NCI-H69 (cell line): ENCODE measurements around the gene ACR.
A peak's percentile ranks its signal among the peaks of the same experiment; 100 is the strongest.
"Not testable (repeated sequence)": the region's sequence is repeated elsewhere in the genome, so short reads cannot be mapped to it uniquely, and the experiment has no call there.

Source experiments
- DNase-seq: peaks from one replicate; lab custom pipeline; 2025; lab: John Stamatoyannopoulos, UW

Gene ACR

GRCh38 chr22:50732681-50733080 is 5.3 kb upstream of the ACR start:
- DNase-seq = no peak

- no peak for DNase-seq
Measured at GRCh38 chr22:50733521-50734342, 4.3 kb upstream of the ACR start.

- DNase-seq = no peak
Measured at GRCh38 chr22:50734343-50734771, 3.6 kb upstream of the ACR start.

- no peak for DNase-seq
Measured at GRCh38 chr22:50734986-50735738, 2.8 kb upstream of the ACR start.

- no peak for DNase-seq
Measured at GRCh38 chr22:50735739-50736030, 2.3 kb upstream of the ACR start.

GRCh38 chr22:50738649-50739227 is 734 bp downstream of the ACR start:
- DNase-seq = no peak

GRCh38 chr22:50739279-50739691 is 1.3 kb downstream of the ACR start:
- DNase-seq = no peak

GRCh38 chr22:50739894-50740293 is 1.9 kb downstream of the ACR start:
- peak; percentile 67 for DNase-seq

- not testable (repeated sequence) for DNase-seq
Measured at GRCh38 chr22:50740714-50741113, 2.7 kb downstream of the ACR start.

- not testable (repeated sequence) for DNase-seq
Measured at GRCh38 chr22:50744424-50744823, 6.4 kb downstream of the ACR start.

GRCh38 chr22:50747521-50747920 is 9.5 kb downstream of the ACR start:
- not testable (repeated sequence) for DNase-seq

- not testable (repeated sequence) for DNase-seq
Measured at GRCh38 chr22:50748630-50749029, 10.6 kb downstream of the ACR start.

- not testable (repeated sequence) for DNase-seq
Measured at GRCh38 chr22:50749302-50750074, 11.5 kb downstream of the ACR start.

- DNase-seq = not testable (repeated sequence)
Measured at GRCh38 chr22:50755251-50755650, 17.2 kb downstream of the ACR start.

- DNase-seq = not testable (repeated sequence)
Measured at GRCh38 chr22:50756406-50756805, 18.4 kb downstream of the ACR start.

GRCh38 chr22:50756949-50757491 is 19.0 kb downstream of the ACR start:
- peak; percentile 64 for DNase-seq

- DNase-seq = peak; percentile 58
Measured at GRCh38 chr22:50759597-50760341, 21.8 kb downstream of the ACR start.

- DNase-seq = not testable (repeated sequence)
Measured at GRCh38 chr22:50761829-50762228, 23.8 kb downstream of the ACR start.

- DNase-seq = not testable (repeated sequence)
Measured at GRCh38 chr22:50764288-50764687, 26.3 kb downstream of the ACR start.

GRCh38 chr22:50775132-50775531 is 37.1 kb downstream of the ACR start:
- DNase-seq = peak; percentile 49

GRCh38 chr22:50777631-50778030 is 39.6 kb downstream of the ACR start:
- DNase-seq = not testable (repeated sequence)
